Stimulated activated CD8-positive, alpha-beta memory T cell treated with anti-CD3 and anti-CD28 coated beads, Interleukin-7, amount 100 ng/mL, for 4 hours (primary cell): Measurements from ENCODE around the gene FAM234B.
"Not testable (repeated sequence)": the region's sequence is repeated elsewhere in the genome, so short reads cannot be mapped to it uniquely, and the experiment has no call there.

ENCODE experiments used
- DNase-seq, 2 donors: peaks; one replicate each; pipeline ENCODE4 v3.0.0-alpha.2; 2020; ENCODE audit warnings: low read depth in 2 of 2

The FAM234B gene

GRCh38 chr12:13060581-13060980 is 16.4 kb downstream of the FAM234B start:
- no peak for DNase-seq

DNA sequence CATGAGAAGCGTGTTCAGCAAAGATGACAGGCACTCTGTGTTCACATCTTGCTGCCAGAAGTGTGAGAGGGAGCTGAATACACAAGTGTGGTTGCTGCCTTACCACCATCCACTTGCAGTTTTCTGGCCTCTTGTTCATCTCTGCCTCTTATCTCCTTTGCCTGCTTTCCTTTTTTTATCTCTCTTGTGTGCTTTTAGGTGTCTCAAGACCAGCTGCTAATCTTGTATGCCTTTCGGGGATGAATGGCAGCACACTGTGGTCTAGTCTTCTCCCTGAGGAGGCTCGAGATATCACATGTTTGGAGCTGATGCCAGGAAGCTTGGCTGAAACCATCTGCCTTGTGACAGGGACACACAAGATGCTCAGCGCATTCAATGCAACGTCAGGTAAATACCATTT is 17.2 kb downstream of the FAM234B start:
- DNase-seq, result no peak

- DNase-seq, result no peak
Observed at GRCh38 chr12:13062669-13063068, 18.5 kb downstream of the FAM234B start.

DNA sequence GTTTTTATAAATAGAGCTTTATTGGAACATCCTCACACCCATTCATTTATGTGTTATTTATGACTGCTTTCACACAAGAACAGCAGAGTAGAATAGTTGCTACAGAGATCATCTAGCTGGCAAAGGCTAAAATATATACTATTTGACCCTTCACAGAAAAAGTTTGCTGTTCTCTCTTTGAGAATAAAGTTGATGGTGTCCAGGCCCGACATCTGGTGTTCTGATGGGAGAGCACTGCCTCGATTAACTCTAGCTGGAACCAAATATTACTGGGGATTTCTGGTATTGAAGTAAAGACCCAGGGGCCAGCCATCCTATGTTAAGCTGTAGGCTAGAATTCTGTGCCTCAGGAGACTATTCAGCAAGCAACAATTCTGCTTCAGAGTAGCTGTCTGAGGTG is 21.8 kb downstream of the FAM234B start:
- no peak for DNase-seq

DNA sequence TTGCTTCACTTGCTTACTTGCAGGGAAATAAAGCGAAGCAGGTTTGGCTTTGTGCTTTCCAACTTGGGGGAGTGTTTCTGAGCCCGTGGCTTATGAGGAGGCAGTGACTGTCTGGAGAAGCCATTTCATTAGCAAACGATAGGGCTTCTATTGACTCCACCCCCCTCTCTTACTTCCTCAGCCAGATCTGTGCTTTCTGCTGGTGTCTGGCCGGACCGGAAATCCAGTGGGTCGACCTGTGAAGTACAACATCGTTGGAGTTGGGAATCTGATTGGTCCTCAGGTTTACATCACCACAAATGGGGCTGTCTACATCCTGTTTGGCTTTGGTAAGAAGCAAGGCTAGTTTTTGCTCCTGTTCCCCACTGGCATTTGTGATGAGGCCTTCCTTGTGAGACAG is 22.3 kb downstream of the FAM234B start:
- no peak for DNase-seq

GRCh38 chr12:13067322-13067721 is 23.1 kb downstream of the FAM234B start:
- no peak for DNase-seq

GRCh38 chr12:13069380-13069779 is 25.2 kb downstream of the FAM234B start:
- no peak for DNase-seq

GRCh38 chr12:13071305-13072280 is 27.4 kb downstream of the FAM234B start:
- DNase-seq, result no peak

- DNase-seq, result no peak
Observed at GRCh38 chr12:13073173-13073572, 29.0 kb downstream of the FAM234B start.

- no peak for DNase-seq
Observed at GRCh38 chr12:13074396-13075117, 30.4 kb downstream of the FAM234B start.

- DNase-seq, result no peak
Observed at GRCh38 chr12:13075118-13075480, 30.9 kb downstream of the FAM234B start.

- DNase-seq, result no peak
Observed at GRCh38 chr12:13075786-13076570, 31.8 kb downstream of the FAM234B start.

GRCh38 chr12:13079440-13079906 is 35.3 kb downstream of the FAM234B start:
- no peak for DNase-seq

GRCh38 chr12:13080266-13080665 is 36.1 kb downstream of the FAM234B start:
- no peak for DNase-seq

- no peak for DNase-seq
Observed at GRCh38 chr12:13082861-13083260, 38.7 kb downstream of the FAM234B start.

GRCh38 chr12:13083638-13084037 is 39.5 kb downstream of the FAM234B start:
- DNase-seq, result not testable (repeated sequence)

DNA sequence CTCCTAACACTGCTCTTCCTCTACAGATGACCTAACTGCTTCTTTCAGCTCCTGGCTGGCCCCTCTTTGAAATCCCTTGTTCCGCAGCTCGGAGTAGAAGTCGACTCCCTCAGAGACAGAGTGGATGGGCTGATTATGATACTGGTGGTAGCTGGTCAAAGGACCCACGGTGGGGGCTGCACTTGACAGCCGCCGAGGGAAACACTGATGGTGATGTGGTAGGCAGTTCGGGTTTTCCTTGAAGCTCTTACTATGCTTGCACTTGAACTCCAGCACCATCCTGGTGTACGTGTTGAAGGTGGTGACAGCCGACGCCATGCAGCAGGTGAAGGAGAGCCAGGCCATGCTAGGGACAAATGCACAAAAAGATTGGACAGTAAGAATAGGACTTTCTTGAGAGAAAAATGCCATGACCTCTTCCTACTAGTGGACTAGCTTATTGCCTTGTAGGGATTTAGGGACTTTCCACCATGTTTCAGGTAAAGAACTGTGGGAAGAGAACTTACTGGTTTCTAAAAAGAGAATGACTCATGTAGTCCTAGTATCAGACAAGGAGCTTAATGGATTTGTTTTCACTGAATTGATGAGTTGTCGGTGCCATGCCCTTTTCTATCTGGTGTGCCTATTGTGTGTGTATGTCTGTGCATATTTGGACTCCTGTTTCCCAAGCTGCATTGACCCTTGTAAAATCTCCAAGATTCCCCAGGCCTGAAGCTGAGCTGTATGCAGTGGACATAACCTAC is 40.9 kb downstream of the FAM234B start:
- no peak for DNase-seq

GRCh38 chr12:13085968-13086686 is 41.9 kb downstream of the FAM234B start:
- no peak for DNase-seq

DNA sequence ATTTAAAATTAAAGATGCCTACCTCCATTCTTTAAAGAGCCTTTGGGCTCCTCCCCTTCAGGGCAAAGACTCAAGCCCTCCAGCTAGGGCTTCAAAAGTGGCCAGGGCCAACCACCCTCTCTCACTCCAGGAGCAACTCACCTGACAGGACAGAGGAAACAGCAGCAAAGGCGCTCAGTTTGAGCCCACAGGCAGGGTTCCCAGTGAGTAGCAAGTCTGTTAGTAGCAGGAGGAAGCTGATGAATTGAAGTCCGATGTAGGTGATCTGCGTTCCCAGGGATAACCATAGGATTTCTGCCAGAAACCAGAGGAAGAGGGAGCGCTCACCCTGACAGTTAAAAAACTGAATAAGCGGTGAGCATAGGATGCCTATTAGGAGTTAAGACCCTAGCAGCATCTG is 43.6 kb downstream of the FAM234B start:
- DNase-seq, result no peak

GRCh38 chr12:13088496-13088895 is 44.3 kb downstream of the FAM234B start:
- no peak for DNase-seq

DNA sequence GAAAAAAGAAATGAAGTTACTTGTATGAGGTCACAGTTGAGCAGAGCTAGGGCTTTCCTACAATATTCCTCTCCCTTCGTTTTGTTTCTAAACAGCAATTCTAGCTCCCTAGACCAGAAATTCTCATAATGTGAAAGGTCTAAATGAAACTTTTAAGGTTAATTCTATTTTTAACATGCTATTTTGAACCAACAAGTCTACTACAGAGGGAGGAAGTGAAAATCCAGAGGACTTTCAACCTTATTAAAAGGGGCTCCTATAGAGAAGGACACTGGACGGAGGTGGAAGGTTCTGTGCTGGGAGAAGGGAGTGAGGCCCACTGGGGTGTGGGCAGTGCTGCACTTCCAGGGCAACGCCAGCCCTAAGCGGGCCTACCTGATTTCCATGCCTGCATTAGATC is 45.9 kb downstream of the FAM234B start:
- no peak for DNase-seq
